Measurements from ENCODE around the gene CALML6.

The CALML6 gene

GRCh38 chr1:1962752-1963151, 47.7 kb downstream of the CALML6 start:
- Mint-ChIP-seq H3K27ac (no peak overlapping the region), H3K27me3 (peaks cover 23% of the 10 kb centered on the region), H3K4me1 (no peaks in the 10 kb centered on the region), H3K36me3 (no peaks in the 10 kb centered on the region), H3K9me3 (no peaks in the 10 kb centered on the region), H3K4me3 (no peak overlapping the region)
- ATAC-seq (ENCODE audit: low read depth) (no peak), DNase-seq (ENCODE audit: low spot score in 2 of 2) (no peak)

DNA sequence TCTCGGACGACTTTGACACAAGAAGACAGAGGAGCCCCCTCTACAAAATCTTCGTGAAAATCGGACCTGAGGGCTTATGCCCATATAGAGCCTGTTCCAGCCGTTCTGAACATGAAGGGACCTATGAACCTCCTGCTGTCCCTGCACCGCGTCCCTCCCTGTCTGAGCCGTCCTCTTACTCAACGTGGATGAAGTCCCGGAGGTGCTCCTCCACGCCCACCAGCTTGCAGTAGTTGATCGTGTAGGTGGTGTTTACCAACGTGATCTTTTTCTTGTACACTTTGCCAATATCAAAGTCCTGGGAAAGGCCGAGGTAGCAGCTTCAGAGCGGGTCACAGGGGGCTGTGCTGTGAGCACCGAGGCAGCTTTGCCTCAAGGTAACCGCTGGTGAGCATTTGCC, 48.5 kb downstream of the CALML6 start:
- Mint-ChIP-seq H3K4me1 (no peaks in the 10 kb centered on the region), H3K36me3 (no peaks in the 10 kb centered on the region), H3K4me3 (no peak overlapping the region), H3K9me3 (no peaks in the 10 kb centered on the region), H3K27ac (no peak overlapping the region), H3K27me3 (peaks cover 22% of the 10 kb centered on the region)
- ATAC-seq (ENCODE audit: low read depth) (no peak), DNase-seq (ENCODE audit: low spot score in 2 of 2) (no peak)

- peaks cover 15% of the 10 kb centered on the region for H3K27me3 Mint-ChIP-seq
- H3K9me3 Mint-ChIP-seq = no peaks in the 10 kb centered on the region
- no peaks in the 10 kb centered on the region for H3K4me1 Mint-ChIP-seq
- no peaks in the 10 kb centered on the region for H3K36me3 Mint-ChIP-seq
- DNase-seq (ENCODE audit: low spot score in 2 of 2) (no peak), ATAC-seq (ENCODE audit: low read depth) (no peak)
- H3K27ac Mint-ChIP-seq = no peak overlapping the region
- no peak overlapping the region for H3K4me3 Mint-ChIP-seq
These were observed 49.8 kb downstream of the CALML6 start for GRCh38 chr1:1964811-1965210.

- DNase-seq (ENCODE audit: low spot score in 2 of 2) (no peak), ATAC-seq (ENCODE audit: low read depth) (no peak)
- Mint-ChIP-seq H3K27ac (no peak overlapping the region), H3K27me3 (peaks cover 14% of the 10 kb centered on the region), H3K9me3 (no peaks in the 10 kb centered on the region), H3K4me1 (no peaks in the 10 kb centered on the region), H3K36me3 (no peaks in the 10 kb centered on the region), H3K4me3 (no peak overlapping the region)
These were observed 50.5 kb downstream of the CALML6 start for GRCh38 chr1:1965546-1965945.

- Mint-ChIP-seq H3K27ac (no peak overlapping the region), H3K4me1 (no peaks in the 10 kb centered on the region), H3K4me3 (no peak overlapping the region), H3K27me3 (peaks cover 10% of the 10 kb centered on the region), H3K36me3 (no peaks in the 10 kb centered on the region), H3K9me3 (no peaks in the 10 kb centered on the region)
- DNase-seq (ENCODE audit: low spot score in 2 of 2) = no peak
- peak; percentile 57 for ATAC-seq (ENCODE audit: low read depth)
These were observed 51.1 kb downstream of the CALML6 start for GRCh38 chr1:1966071-1966740.

Data from memory B cell (primary cell).